Measurements from ENCODE around the gene HEATR5B. TPM values are rescaled to one million over a fixed set of nuclear protein-coding genes. Genes with fewer than 3 reads are reported as not detected.

Gene HEATR5B
- total RNA-seq, 4 donors from 2014 or later, result 32.2 to 48.7 (median 39.4) TPM

DNA sequence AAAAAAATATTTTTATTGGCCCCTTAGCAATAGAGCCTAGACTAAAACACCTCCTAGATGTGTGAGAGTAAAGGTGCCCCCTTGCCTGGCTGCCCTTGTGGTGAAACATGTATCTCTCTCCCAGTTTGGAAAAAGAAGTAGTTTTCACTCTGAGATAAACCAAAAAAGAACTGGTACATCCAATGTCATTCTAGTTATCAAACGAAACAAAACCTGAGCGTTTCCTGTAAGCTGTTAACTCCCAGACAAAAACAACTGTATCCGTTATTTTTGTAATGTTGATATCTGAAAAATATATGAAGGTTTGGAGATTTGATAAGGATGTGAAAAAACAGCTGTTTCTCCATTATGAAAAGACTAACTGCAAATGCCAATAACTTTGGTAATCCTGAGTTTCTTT, 24.3 kb downstream of the HEATR5B start:
- Histone ChIP-seq H3K9me3 (no peaks in the 10 kb centered on the region), H3K4me1 (no peaks in the 10 kb centered on the region), H3K36me3 (peaks cover 2 to 94% (median 3%) of the 10 kb centered on the region in 3 donors), H3K27me3 (no peaks in the 10 kb centered on the region), H3K27ac (no peak overlapping the region), H3K4me3 (no peak overlapping the region)
- DNase-seq, result no peak
- TF ChIP-seq, protein P1, sequence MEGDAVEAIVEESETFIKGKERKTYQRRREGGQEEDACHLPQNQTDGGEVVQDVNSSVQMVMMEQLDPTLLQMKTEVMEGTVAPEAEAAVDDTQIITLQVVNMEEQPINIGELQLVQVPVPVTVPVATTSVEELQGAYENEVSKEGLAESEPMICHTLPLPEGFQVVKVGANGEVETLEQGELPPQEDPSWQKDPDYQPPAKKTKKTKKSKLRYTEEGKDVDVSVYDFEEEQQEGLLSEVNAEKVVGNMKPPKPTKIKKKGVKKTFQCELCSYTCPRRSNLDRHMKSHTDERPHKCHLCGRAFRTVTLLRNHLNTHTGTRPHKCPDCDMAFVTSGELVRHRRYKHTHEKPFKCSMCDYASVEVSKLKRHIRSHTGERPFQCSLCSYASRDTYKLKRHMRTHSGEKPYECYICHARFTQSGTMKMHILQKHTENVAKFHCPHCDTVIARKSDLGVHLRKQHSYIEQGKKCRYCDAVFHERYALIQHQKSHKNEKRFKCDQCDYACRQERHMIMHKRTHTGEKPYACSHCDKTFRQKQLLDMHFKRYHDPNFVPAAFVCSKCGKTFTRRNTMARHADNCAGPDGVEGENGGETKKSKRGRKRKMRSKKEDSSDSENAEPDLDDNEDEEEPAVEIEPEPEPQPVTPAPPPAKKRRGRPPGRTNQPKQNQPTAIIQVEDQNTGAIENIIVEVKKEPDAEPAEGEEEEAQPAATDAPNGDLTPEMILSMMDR (IDR thresholded peaks at IDR 0.05), result no peak
- TF ChIP-seq POLR2A (IDR thresholded peaks at IDR 0.05), result no peak

- Histone ChIP-seq H3K9me3 (no peaks in the 10 kb centered on the region), H3K27ac (no peak overlapping the region), H3K36me3 (peaks cover 0 to 65% (median 0%) of the 10 kb centered on the region in 3 donors), H3K4me3 (no peak overlapping the region), H3K4me1 (no peaks in the 10 kb centered on the region), H3K27me3 (no peaks in the 10 kb centered on the region)
- no peak for TF ChIP-seq POLR2A (IDR thresholded peaks at IDR 0.05)
- TF ChIP-seq, protein P1 (IDR thresholded peaks at IDR 0.05), result no peak
- DNase-seq, result no peak
These were observed 31.4 kb downstream of the HEATR5B start for GRCh38 chr2:37052600-37053332.

DNA sequence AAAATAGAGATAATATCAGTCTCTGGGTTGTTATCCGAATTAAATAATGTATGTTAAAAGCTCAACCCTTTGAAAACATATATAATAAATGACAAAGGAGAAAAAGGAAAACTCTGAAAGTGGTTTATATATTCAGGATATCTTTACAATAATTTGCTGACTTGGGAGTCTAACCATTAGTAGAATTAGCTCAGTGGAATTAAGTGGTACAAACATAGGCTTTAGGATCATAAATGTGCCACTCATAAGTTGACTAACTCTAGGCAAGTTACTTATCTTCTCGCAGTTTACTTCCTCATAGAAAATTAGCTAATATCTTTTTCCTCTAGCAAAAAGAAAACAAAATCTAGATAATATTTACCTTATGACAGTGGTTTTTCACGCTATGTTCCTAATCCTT, 44.6 kb downstream of the HEATR5B start:
- Histone ChIP-seq H3K27ac (no peak overlapping the region), H3K27me3 (no peaks in the 10 kb centered on the region), H3K4me1 (no peaks in the 10 kb centered on the region), H3K9me3 (no peaks in the 10 kb centered on the region), H3K36me3 (peaks cover 0 to 48% (median 0%) of the 10 kb centered on the region in 3 donors), H3K4me3 (no peak overlapping the region)
- no peak for DNase-seq
- TF ChIP-seq, protein P1 (IDR thresholded peaks at IDR 0.05), result no peak
- TF ChIP-seq POLR2A (IDR thresholded peaks at IDR 0.05), result no peak

GRCh38 chr2:37037771-37038170, 46.4 kb downstream of the HEATR5B start:
- TF ChIP-seq POLR2A (IDR thresholded peaks at IDR 0.05), result no peak
- TF ChIP-seq, protein P1 (IDR thresholded peaks at IDR 0.05), result no peak
- Histone ChIP-seq H3K27ac (no peak overlapping the region), H3K4me1 (no peaks in the 10 kb centered on the region), H3K27me3 (no peaks in the 10 kb centered on the region), H3K36me3 (peaks cover 0 to 50% (median 0%) of the 10 kb centered on the region in 3 donors), H3K9me3 (no peaks in the 10 kb centered on the region), H3K4me3 (no peak overlapping the region)
- no peak for DNase-seq

DNA sequence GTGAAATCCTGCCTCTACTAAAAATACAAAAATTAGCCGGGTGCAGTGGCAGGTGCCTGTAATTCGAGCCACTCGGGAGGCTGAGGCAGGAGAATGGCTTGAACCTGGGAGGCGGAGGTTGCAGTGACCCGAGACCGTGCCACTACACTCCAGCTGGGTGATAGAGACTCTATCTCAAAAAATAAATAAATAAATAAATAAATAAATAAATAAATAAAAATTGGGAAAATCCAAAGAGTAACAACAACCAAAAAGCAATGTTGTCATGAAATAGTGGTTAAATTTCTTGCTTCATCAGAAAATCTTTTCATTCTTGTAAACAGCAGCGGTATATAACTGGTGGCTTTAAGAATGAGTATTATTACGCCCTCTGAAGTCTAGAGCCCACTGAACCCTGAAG, 54.4 kb downstream of the HEATR5B start:
- Histone ChIP-seq H3K4me3 (no peak overlapping the region), H3K27ac (no peak overlapping the region), H3K36me3 (peaks cover 0 to 59% (median 0%) of the 10 kb centered on the region in 3 donors), H3K9me3 (no peaks in the 10 kb centered on the region), H3K27me3 (no peaks in the 10 kb centered on the region), H3K4me1 (no peaks in the 10 kb centered on the region)
- TF ChIP-seq, protein P1 (IDR thresholded peaks at IDR 0.05), result no peak
- TF ChIP-seq POLR2A (IDR thresholded peaks at IDR 0.05), result no peak
- DNase-seq, result no peak
